ENCODE results near the gene PTK6. TPM values are rescaled to one million over a fixed set of nuclear protein-coding genes. Genes with fewer than 3 reads are reported as not detected.

PTK6 gene
- total and polyA plus RNA-seq, 7 donors = 0.28 to 80.7 (median 59.5) TPM; not detected in 2

DNA sequence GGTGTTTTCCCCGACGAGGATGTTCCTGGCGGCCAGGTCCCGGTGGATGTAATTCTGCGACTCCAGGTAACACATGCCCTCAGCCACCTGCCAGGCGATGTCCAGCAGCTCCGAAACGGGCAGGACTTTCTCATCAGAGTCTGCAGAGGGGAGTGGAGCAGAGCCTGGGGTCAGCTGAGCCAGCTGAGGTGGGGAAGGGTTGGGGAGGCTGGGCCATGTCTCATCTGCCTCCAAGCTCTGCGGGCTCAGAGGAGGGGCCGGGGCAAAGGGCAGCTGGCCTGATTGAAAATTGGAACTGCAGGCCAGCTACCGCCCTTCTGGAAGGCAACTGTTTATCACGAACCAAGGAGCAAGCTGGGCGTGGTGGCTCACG is 6.4 kb downstream of the PTK6 start:
- 20 to 66% methylated on average over 14 of the region's 14 CpGs for WGBS, 2 donors
- H3K27ac ChIP-seq = no peak overlapping the region
- H3K9me3 ChIP-seq = no peaks in the 10 kb centered on the region
- H3K27me3 ChIP-seq = peaks cover 11 to 33% (median 26%) of the 10 kb centered on the region in 3 donors
- intact Hi-C loops (cut with DNase I) = no loop called here
- H3K4me1 ChIP-seq = no peaks in the 10 kb centered on the region
- no peaks in the 10 kb centered on the region for H3K36me3 ChIP-seq
- H3K4me3 ChIP-seq = no peak overlapping the region
- no peak for DNase-seq
- TF ChIP-seq POLR2AphosphoS5 (IDR thresholded peaks at IDR 0.05) (no peak), EP300 (IDR thresholded peaks at IDR 0.05) (no peak), CTCF (IDR thresholded peaks at IDR 0.05) (no peak), POLR2A (IDR thresholded peaks at IDR 0.05) (no peak)

GRCh38 chr20:63529861-63530787 is 7.1 kb downstream of the PTK6 start:
- peaks cover 9 to 29% (median 22%) of the 10 kb centered on the region in 3 donors for H3K27me3 ChIP-seq
- H3K4me3 ChIP-seq = no peak overlapping the region
- DNase-seq = no peak
- 74 to 79% methylated on average over 39 of the region's 39 CpGs for WGBS, 2 donors
- no peaks in the 10 kb centered on the region for H3K9me3 ChIP-seq
- TF ChIP-seq POLR2A (IDR thresholded peaks at IDR 0.05) (no peak), POLR2AphosphoS5 (IDR thresholded peaks at IDR 0.05) (no peak), CTCF (IDR thresholded peaks at IDR 0.05) (no peak), EP300 (IDR thresholded peaks at IDR 0.05) (no peak)
- H3K27ac ChIP-seq = no peak overlapping the region
- H3K4me1 ChIP-seq = no peaks in the 10 kb centered on the region
- intact Hi-C loops (cut with DNase I) = no loop called here
- no peaks in the 10 kb centered on the region for H3K36me3 ChIP-seq

- TF ChIP-seq CTCF (IDR thresholded peaks at IDR 0.05) (no peak), EP300 (IDR thresholded peaks at IDR 0.05) (no peak), POLR2A (IDR thresholded peaks at IDR 0.05) (no peak), POLR2AphosphoS5 (IDR thresholded peaks at IDR 0.05) (no peak)
- DNase-seq = no peak
- peaks cover 3 to 21% (median 14%) of the 10 kb centered on the region in 3 donors for H3K27me3 ChIP-seq
- no peaks in the 10 kb centered on the region for H3K9me3 ChIP-seq
- H3K27ac ChIP-seq = no peak overlapping the region
- 82 to 88% methylated on average over 27 of the region's 27 CpGs for WGBS, 2 donors
- H3K36me3 ChIP-seq = no peaks in the 10 kb centered on the region
- no peaks in the 10 kb centered on the region for H3K4me1 ChIP-seq
- intact Hi-C loops (cut with DNase I) = no loop called here
- no peak overlapping the region for H3K4me3 ChIP-seq
These were observed 7.9 kb downstream of the PTK6 start for GRCh38 chr20:63529180-63529860.

DNA sequence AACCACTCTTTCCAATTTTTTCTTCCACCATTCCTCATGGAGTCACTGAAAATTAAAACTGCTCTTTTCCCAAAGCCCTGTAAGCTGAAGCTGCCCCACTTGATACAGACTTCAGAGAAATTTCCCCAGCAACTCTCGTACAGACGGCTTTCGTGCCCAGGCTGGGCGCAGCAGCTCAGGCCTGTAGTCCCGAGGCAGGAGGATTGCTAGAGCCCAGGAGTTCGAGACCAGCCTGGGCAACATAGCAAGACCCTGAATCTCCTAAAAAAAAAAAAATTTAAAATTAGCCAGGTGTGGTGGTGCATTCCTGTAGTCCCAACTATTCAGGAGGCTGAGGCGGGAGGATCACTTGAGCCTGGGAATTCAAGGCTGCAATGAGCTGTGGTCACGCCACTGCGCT is 10.0 kb downstream of the PTK6 start:
- Histone ChIP-seq H3K36me3 (peaks cover 0 to 3% (median 0%) of the 10 kb centered on the region in 4 donors), H3K4me1 (peaks cover 0 to 12% (median 7%) of the 10 kb centered on the region in 4 donors), H3K27ac (no peak overlapping the region), H3K4me3 (no peak overlapping the region), H3K9me3 (no peaks in the 10 kb centered on the region), H3K27me3 (no peaks in the 10 kb centered on the region)
- intact Hi-C loops (cut with DNase I) = no loop called here
- 84 to 92% methylated on average over 9 of the region's 9 CpGs for WGBS, 2 donors
- DNase-seq = no peak
- TF ChIP-seq POLR2AphosphoS5 (IDR thresholded peaks at IDR 0.05) (no peak), EP300 (IDR thresholded peaks at IDR 0.05) (no peak), POLR2A (IDR thresholded peaks at IDR 0.05) (no peak), CTCF (IDR thresholded peaks at IDR 0.05) (no peak)

Measured in sigmoid colon (tissue), 7 donors.